NOMO-1 (cell line): ENCODE data around the gene PIH1D1.

ENCODE experiments used
- DNase-seq, 2 experiments: peaks; one replicate each; lab custom pipeline; 2025; ENCODE audit not compliant: unreplicated experiment in 2 of 2; lab: John Stamatoyannopoulos, UW

The PIH1D1 gene

GRCh38 chr19:49421039-49421877 lies 30.4 kb downstream of the PIH1D1 start:
- peak; percentile 53 to 77 for DNase-seq

- no peak for DNase-seq
These were observed 31.4 kb downstream of the PIH1D1 start for GRCh38 chr19:49420227-49420626.

GRCh38 chr19:49419173-49419572 lies 32.4 kb downstream of the PIH1D1 start:
- no peak for DNase-seq

GRCh38 chr19:49418511-49418910 lies 33.1 kb downstream of the PIH1D1 start:
- DNase-seq: no peak

- no peak for DNase-seq
These were observed 34.5 kb downstream of the PIH1D1 start for GRCh38 chr19:49417088-49417487.

- DNase-seq: no peak
These were observed 35.8 kb downstream of the PIH1D1 start for GRCh38 chr19:49415810-49416200.

- DNase-seq: no peak
These were observed 36.4 kb downstream of the PIH1D1 start for GRCh38 chr19:49415102-49415809.

GRCh38 chr19:49414256-49414655 lies 37.4 kb downstream of the PIH1D1 start:
- no peak for DNase-seq

GRCh38 chr19:49413348-49413747 lies 38.3 kb downstream of the PIH1D1 start:
- no peak for DNase-seq

GRCh38 chr19:49411681-49412326 lies 39.8 kb downstream of the PIH1D1 start:
- DNase-seq: no peak

GRCh38 chr19:49409441-49410029 lies 42.1 kb downstream of the PIH1D1 start:
- DNase-seq: peak; percentile 55 to 77

GRCh38 chr19:49408816-49409440 lies 42.7 kb downstream of the PIH1D1 start:
- no peak for DNase-seq

- DNase-seq: no peak
These were observed 44.1 kb downstream of the PIH1D1 start for GRCh38 chr19:49407482-49408015.

GRCh38 chr19:49407079-49407478 lies 44.5 kb downstream of the PIH1D1 start:
- no peak for DNase-seq

GRCh38 chr19:49403404-49404187 lies 48.0 kb downstream of the PIH1D1 start:
- no peak for DNase-seq

- no peak for DNase-seq
These were observed 51.6 kb downstream of the PIH1D1 start for GRCh38 chr19:49400029-49400428.

- DNase-seq: no peak
These were observed 52.7 kb downstream of the PIH1D1 start for GRCh38 chr19:49398931-49399330.

- DNase-seq: no peak
These were observed 53.5 kb downstream of the PIH1D1 start for GRCh38 chr19:49398001-49398615.
